ENCODE measurements around the gene PCBP3.
"Not testable (repeated sequence)": the region's sequence is repeated elsewhere in the genome, so short reads cannot be mapped to it uniquely, and the experiment has no call there.

PCBP3 gene

DNA sequence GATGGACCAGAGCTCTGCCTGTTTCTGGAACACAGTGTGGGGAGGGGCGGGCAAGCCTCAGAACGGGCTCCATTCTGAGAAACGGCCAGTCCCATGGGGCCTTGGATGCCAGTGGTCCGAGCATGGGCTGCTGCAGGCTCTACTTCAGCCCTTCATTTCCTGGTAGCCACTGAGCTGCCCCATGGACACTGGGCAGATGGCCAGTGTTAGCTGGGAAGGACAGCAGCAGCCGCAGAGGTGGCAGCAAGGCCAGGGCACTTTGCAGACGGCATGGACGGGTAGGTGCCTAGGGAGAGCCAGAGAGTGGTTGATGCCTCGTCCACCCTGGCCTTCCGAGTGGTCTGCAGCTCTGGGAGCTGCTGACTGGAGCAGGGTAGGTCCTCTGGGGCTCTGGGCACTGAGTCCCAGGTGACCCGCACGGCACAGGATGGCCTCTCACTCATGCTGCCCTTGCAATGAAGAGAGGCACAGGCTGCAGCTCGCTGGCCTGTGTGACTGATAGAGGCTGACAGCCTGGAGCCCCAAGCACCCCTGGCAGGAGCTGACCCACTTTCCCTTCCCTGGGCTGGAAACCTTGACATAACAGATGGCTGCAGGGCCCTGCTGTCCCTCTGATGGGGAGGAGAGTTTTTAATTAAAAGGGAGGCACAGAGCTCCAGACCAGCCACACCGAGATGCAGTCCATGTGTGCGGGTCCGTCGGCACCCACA is 250.4 kb downstream of the PCBP3 start:
- DNase-seq (ENCODE audit: low read depth) = no peak

DNA sequence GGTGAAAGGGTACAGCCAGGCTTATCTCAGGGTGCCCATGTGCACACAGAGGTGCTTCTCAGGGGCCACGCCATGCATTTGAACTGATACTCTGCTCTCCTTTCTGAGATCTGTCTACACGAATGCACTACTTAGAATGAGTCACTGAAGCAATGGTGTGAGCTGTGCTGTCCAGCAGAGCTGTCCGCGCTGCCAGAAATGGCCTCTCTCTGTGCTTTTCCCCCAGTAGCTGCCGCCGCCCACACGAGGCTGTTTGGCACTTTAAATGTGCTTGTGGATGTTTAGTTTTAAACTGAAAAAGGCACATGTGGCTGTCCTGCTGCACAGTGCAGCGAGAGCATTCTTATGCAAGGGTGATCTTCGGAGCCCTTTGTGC is 250.9 kb downstream of the PCBP3 start:
- DNase-seq (ENCODE audit: low read depth) = no peak

- DNase-seq (ENCODE audit: low read depth) = no peak
Measured at GRCh38 chr21:45894906-45895777, 251.6 kb downstream of the PCBP3 start.

GRCh38 chr21:45895778-45896370 is 252.3 kb downstream of the PCBP3 start:
- DNase-seq (ENCODE audit: low read depth) = no peak

- not testable (repeated sequence) for DNase-seq (ENCODE audit: low read depth)
Measured at GRCh38 chr21:45896431-45896830, 252.9 kb downstream of the PCBP3 start.

- DNase-seq (ENCODE audit: low read depth) = no peak
Measured at GRCh38 chr21:45897191-45898027, 253.9 kb downstream of the PCBP3 start.

DNA sequence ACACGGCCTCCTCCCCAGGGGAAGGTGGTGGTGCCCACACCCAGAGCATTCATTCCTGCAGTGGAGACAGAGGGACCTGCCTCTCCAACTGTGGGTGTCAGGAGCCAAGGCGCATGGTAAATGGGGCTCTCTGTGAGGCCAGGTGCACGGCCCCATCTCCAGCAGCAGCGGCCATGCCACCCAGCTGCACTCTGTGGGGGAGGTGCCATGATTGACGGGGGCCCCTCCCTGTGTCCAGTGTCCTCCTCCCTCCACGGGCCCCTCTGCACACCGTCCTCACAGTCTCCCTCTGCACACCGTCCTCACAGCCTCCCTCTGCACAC is 254.5 kb downstream of the PCBP3 start:
- no peak for DNase-seq (ENCODE audit: low read depth)

DNA sequence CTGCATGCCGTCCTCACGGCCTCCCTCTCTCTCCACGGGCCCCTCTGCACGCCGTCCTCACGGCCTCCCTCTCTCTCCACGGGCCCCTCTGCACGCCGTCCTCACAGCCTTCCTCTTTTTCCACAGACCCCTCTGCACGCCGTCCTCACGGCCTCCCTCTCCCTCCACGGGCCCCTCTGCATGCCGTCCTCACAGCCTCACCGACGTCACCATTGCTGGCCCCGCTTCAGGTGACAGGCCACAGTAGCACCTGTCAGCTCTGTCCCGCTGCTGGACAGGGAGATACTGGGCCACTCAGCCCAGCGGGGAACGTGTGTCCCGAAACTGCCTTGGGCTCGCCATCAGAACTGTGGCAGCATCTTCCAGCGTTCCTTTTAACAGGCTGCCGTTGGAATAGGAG is 255.3 kb downstream of the PCBP3 start:
- no peak for DNase-seq (ENCODE audit: low read depth)

- DNase-seq (ENCODE audit: low read depth) = no peak
Measured at GRCh38 chr21:45899317-45900033, 255.9 kb downstream of the PCBP3 start.

GRCh38 chr21:45900034-45900868 is 256.7 kb downstream of the PCBP3 start:
- DNase-seq (ENCODE audit: low read depth) = no peak

DNA sequence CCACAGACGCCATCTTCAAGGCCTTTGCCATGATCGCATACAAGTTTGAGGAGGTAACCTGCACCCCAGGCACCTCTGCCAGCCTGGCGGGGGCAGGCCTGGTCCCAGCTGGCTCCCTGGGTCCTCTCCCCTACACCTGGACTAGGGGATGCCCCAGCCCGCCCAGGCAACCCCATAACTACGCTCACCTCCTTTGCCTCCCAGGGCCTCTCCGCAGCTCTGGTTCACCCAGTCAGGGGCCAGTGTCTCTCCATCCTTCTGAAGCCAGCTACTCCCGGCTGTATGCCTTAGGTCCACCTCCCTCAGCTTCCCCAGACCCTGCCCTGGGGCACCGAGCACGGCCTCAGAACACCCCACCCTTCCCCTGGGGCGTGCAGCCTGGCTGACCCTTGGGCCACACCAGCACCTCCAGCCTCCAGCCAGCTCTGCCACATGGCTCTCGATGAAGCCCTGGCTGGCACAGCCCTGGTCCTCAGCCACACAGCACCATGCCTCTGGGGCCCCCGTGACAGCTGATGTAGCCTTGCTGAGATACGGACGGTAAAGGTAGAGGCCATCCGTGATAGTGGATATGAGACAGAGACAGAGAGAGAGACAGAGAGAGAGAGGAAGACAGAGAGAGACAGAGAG is 257.7 kb downstream of the PCBP3 start:
- no peak for DNase-seq (ENCODE audit: low read depth)

- no peak for DNase-seq (ENCODE audit: low read depth)
Measured at GRCh38 chr21:45902292-45902995, 258.9 kb downstream of the PCBP3 start.

- no peak for DNase-seq (ENCODE audit: low read depth)
Measured at GRCh38 chr21:45905196-45905595, 261.7 kb downstream of the PCBP3 start.

- no peak for DNase-seq (ENCODE audit: low read depth)
Measured at GRCh38 chr21:45906196-45906805, 262.8 kb downstream of the PCBP3 start.

GRCh38 chr21:45906859-45907258 is 263.3 kb downstream of the PCBP3 start:
- no peak for DNase-seq (ENCODE audit: low read depth)

- DNase-seq (ENCODE audit: low read depth) = no peak
Measured at GRCh38 chr21:45908536-45909237, 265.2 kb downstream of the PCBP3 start.

- no peak for DNase-seq (ENCODE audit: low read depth)
Measured at GRCh38 chr21:45909238-45909988, 265.9 kb downstream of the PCBP3 start.

- no peak for DNase-seq (ENCODE audit: low read depth)
Measured at GRCh38 chr21:45910155-45910547, 266.6 kb downstream of the PCBP3 start.
